NCI-H1092 (cell line): ENCODE data around the gene SUSD1.

Source experiments
- DNase-seq: peaks from one replicate; lab custom pipeline; 2025; lab: John Stamatoyannopoulos, UW

Gene SUSD1

GRCh38 chr9:112041536-112042243 lies 133.4 kb downstream of the SUSD1 start:
- no peak for DNase-seq

- no peak for DNase-seq
These were observed 133.9 kb downstream of the SUSD1 start for GRCh38 chr9:112041199-112041535.

- no peak for DNase-seq
These were observed 137.1 kb downstream of the SUSD1 start for GRCh38 chr9:112038017-112038408.

GRCh38 chr9:112037281-112038016 lies 137.6 kb downstream of the SUSD1 start:
- DNase-seq = no peak

- DNase-seq = no peak
These were observed 139.8 kb downstream of the SUSD1 start for GRCh38 chr9:112035166-112035826.

- DNase-seq = no peak
These were observed 140.9 kb downstream of the SUSD1 start for GRCh38 chr9:112034216-112034611.

- DNase-seq = no peak
These were observed 141.6 kb downstream of the SUSD1 start for GRCh38 chr9:112033237-112034215.

- DNase-seq = no peak
These were observed 142.4 kb downstream of the SUSD1 start for GRCh38 chr9:112032743-112033142.

- no peak for DNase-seq
These were observed 143.1 kb downstream of the SUSD1 start for GRCh38 chr9:112032009-112032408.

GRCh38 chr9:112031400-112031799 lies 143.7 kb downstream of the SUSD1 start:
- DNase-seq = no peak

GRCh38 chr9:112029921-112030444 lies 145.1 kb downstream of the SUSD1 start:
- no peak for DNase-seq

- no peak for DNase-seq
These were observed 146.6 kb downstream of the SUSD1 start for GRCh38 chr9:112028242-112029221.

GRCh38 chr9:112025850-112026249 lies 149.2 kb downstream of the SUSD1 start:
- DNase-seq = no peak

- no peak for DNase-seq
These were observed 153.4 kb downstream of the SUSD1 start for GRCh38 chr9:112021742-112022141.

- no peak for DNase-seq
These were observed 154.2 kb downstream of the SUSD1 start for GRCh38 chr9:112020680-112021596.

- no peak for DNase-seq
These were observed 157.2 kb downstream of the SUSD1 start for GRCh38 chr9:112017878-112018277.

GRCh38 chr9:112015736-112016135 lies 159.4 kb downstream of the SUSD1 start:
- no peak for DNase-seq

- DNase-seq = no peak
These were observed 159.9 kb downstream of the SUSD1 start for GRCh38 chr9:112015149-112015548.

GRCh38 chr9:112013266-112013665 lies 161.8 kb downstream of the SUSD1 start:
- DNase-seq = no peak
